ENCODE results near the gene PHGDH. TPM values are rescaled to one million over a fixed set of nuclear protein-coding genes. Genes with fewer than 3 reads are reported as not detected.

The PHGDH gene
- total and polyA plus RNA-seq, 2 experiments from 2014 or later: 257 to 298 TPM

DNA sequence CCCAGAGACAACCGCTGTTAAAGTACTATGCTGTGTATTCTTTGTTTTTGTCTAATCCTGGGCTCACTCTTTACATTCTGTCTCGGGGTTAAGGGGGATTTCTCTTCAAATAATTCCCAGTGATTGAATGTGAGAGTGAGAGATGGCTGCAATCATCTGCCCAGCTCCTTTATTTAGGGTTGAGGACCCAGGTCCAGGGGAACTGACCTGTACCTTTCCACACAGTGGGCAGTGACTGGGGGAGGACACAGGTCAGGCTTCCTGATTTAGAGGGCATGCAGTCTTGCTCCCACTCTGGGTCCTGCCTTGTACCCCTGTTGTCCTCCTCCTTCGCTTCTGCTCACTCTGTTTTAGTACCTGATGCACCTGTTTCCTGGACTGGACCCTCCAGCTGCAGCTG is 22.0 kb downstream of the PHGDH start:
- WGBS, 2 experiments (ENCODE audit: low coverage in 1 of 2, low lambda C conversion rate in 2 of 2, missing lambda C conversion rate in 2 of 2): 96 to 98% methylated on average over 3 of the region's 3 CpGs
- no peak for TF ChIP-seq EZH2phosphoT487 (IDR thresholded peaks at IDR 0.05; ENCODE audit: insufficient read depth, low read depth)
- H3K9me3 ChIP-seq (ENCODE audit: low read depth): no peaks in the 10 kb centered on the region
- no peak overlapping the region for H3K4me3 ChIP-seq
- no peak overlapping the region for H3K9ac ChIP-seq
- in situ Hi-C loops (cut with MboI): no loop called here
- no peaks in the 10 kb centered on the region for H3K4me1 ChIP-seq (ENCODE audit: insufficient read depth)
- H3K27ac ChIP-seq: no peak overlapping the region
- no peaks in the 10 kb centered on the region for H3F3A ChIP-seq (ENCODE audit: insufficient read depth)
- 0 out of 2 replicates have a peak, but pooled peaks cover 3% of the 10 kb centered on the region for H4K20me1 ChIP-seq (ENCODE audit: insufficient read depth)
- H3K27me3 ChIP-seq (replicated peaks; ENCODE audit: insufficient read depth): no peaks in the 10 kb centered on the region
- H3K36me3 ChIP-seq (ENCODE audit: low read depth): peaks cover 49% of the 10 kb centered on the region
- no peaks in the 10 kb centered on the region for H3K79me2 ChIP-seq (ENCODE audit: insufficient read depth)
- H2AFZ ChIP-seq: no peak overlapping the region
- no peak overlapping the region for H3K4me2 ChIP-seq (ENCODE audit: unreplicated experiment)
- H3K9me2 ChIP-seq (ENCODE audit: insufficient read depth): no peaks in the 10 kb centered on the region
- DNase-seq: no peak

DNA sequence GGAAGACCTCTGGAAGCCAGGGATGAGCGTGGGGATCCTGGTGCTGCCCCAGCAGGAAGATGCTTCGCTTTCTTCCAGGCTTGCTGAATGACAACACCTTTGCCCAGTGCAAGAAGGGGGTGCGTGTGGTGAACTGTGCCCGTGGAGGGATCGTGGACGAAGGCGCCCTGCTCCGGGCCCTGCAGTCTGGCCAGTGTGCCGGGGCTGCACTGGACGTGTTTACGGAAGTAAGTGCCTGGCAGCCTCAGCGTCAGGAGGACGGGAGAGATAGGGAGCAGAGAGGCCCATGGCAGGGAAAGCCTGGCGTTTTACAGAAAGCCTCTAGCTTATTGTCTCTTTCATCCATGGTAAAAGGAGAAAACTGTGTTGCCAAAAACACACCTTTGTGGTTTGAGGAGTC is 23.5 kb downstream of the PHGDH start:
- Histone ChIP-seq H3K9me3 (ENCODE audit: low read depth) (no peaks in the 10 kb centered on the region), H4K20me1 (ENCODE audit: insufficient read depth) (no peaks in the 10 kb centered on the region), H3K4me2 (ENCODE audit: unreplicated experiment) (no peak overlapping the region), H3K4me3 (no peak overlapping the region), H3K9me2 (ENCODE audit: insufficient read depth) (no peaks in the 10 kb centered on the region), H3K4me1 (ENCODE audit: insufficient read depth) (no peaks in the 10 kb centered on the region), H2AFZ (no peak overlapping the region), H3K9ac (no peak overlapping the region), H3F3A (ENCODE audit: insufficient read depth) (no peaks in the 10 kb centered on the region), H3K36me3 (ENCODE audit: low read depth) (peaks cover 54% of the 10 kb centered on the region), H3K27ac (no peak overlapping the region), H3K79me2 (ENCODE audit: insufficient read depth) (no peaks in the 10 kb centered on the region), H3K27me3 (replicated peaks; ENCODE audit: insufficient read depth) (no peaks in the 10 kb centered on the region)
- DNase-seq: no peak
- in situ Hi-C loops (cut with MboI): no loop called here
- no peak for TF ChIP-seq EZH2 (IDR thresholded peaks at IDR 0.05; ENCODE audit: insufficient read depth, poor library complexity, severe bottlenecking)
- TF ChIP-seq EZH2phosphoT487 (IDR thresholded peaks at IDR 0.05; ENCODE audit: insufficient read depth, low read depth): no peak
- WGBS, 2 experiments (ENCODE audit: low coverage in 1 of 2, low lambda C conversion rate in 2 of 2, missing lambda C conversion rate in 2 of 2): 97 to 98% methylated on average over 14 of the region's 14 CpGs

DNA sequence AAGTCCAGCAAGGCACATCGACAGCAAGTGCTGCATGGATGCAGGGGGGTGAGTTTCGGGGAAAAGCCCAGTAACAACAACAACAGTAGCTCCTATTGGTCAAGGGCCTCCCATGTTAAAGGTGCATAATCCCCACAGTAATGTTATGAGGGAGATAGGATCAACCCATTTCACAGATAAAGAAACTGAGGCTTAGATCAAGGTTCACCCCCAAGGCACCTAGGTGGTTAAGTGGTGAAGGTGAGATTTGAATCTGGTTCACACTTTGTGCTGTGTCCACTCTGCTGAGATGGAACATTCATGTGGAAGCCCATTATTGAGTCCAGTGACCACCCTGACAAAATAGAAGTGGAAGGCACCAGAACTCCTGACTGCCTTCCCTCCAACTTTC is 24.9 kb downstream of the PHGDH start:
- WGBS, 2 experiments (ENCODE audit: low coverage in 1 of 2, low lambda C conversion rate in 2 of 2, missing lambda C conversion rate in 2 of 2): 95 to 100% methylated on average over 2 of the region's 2 CpGs
- DNase-seq: no peak
- Histone ChIP-seq H3K4me2 (ENCODE audit: unreplicated experiment) (no peak overlapping the region), H3K79me2 (ENCODE audit: insufficient read depth) (no peaks in the 10 kb centered on the region), H3K9me2 (ENCODE audit: insufficient read depth) (no peaks in the 10 kb centered on the region), H4K20me1 (ENCODE audit: insufficient read depth) (no peaks in the 10 kb centered on the region), H3K36me3 (ENCODE audit: low read depth) (peaks cover 42% of the 10 kb centered on the region), H3K9me3 (ENCODE audit: low read depth) (no peaks in the 10 kb centered on the region), H2AFZ (no peak overlapping the region), H3F3A (ENCODE audit: insufficient read depth) (no peaks in the 10 kb centered on the region), H3K4me1 (ENCODE audit: insufficient read depth) (no peaks in the 10 kb centered on the region), H3K27ac (no peak overlapping the region), H3K9ac (no peak overlapping the region), H3K27me3 (replicated peaks; ENCODE audit: insufficient read depth) (no peaks in the 10 kb centered on the region), H3K4me3 (no peak overlapping the region)
- TF ChIP-seq EZH2 (IDR thresholded peaks at IDR 0.05; ENCODE audit: insufficient read depth, poor library complexity, severe bottlenecking) (no peak), EZH2phosphoT487 (IDR thresholded peaks at IDR 0.05; ENCODE audit: insufficient read depth, low read depth) (no peak)
- in situ Hi-C loops (cut with MboI): no loop called here

DNA sequence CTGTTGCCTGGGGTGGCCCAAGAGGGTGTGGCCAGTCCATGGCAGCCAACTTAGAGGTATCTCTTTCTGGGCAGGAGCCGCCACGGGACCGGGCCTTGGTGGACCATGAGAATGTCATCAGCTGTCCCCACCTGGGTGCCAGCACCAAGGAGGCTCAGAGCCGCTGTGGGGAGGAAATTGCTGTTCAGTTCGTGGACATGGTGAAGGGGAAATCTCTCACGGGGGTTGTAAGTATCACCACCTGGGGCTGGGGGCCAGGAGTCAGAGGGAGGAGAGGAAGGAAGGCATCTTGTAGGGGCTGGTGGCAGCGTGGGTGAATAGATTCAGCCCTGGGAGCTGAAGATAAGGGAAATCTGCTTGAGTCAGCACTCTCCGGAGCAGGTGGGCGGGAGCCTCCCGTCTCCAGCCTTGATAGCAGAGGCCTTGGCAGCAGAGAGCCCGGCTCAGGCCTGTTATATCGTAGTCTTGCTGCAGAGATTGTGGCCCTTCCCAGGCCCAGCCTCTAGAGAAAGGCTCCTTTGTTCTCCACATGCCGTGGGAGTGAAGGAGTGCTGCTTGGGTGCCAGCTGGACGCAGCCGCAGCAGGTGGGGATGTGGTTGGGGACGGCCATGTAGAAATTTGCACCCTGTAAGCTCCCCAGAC is 25.4 kb downstream of the PHGDH start:
- Histone ChIP-seq H3K27ac (no peak overlapping the region), H3K9me2 (ENCODE audit: insufficient read depth) (no peaks in the 10 kb centered on the region), H2AFZ (no peak overlapping the region), H3K4me3 (no peak overlapping the region), H3F3A (ENCODE audit: insufficient read depth) (no peaks in the 10 kb centered on the region), H3K4me2 (ENCODE audit: unreplicated experiment) (no peak overlapping the region), H4K20me1 (ENCODE audit: insufficient read depth) (no peaks in the 10 kb centered on the region), H3K36me3 (ENCODE audit: low read depth) (peaks cover 39% of the 10 kb centered on the region; the same call in 1 of the 2 replicates), H3K4me1 (ENCODE audit: insufficient read depth) (no peaks in the 10 kb centered on the region), H3K9ac (no peak overlapping the region), H3K79me2 (ENCODE audit: insufficient read depth) (no peaks in the 10 kb centered on the region), H3K27me3 (replicated peaks; ENCODE audit: insufficient read depth) (no peaks in the 10 kb centered on the region), H3K9me3 (ENCODE audit: low read depth) (no peaks in the 10 kb centered on the region)
- in situ Hi-C loops (cut with MboI): no loop called here
- TF ChIP-seq EZH2 (IDR thresholded peaks at IDR 0.05; ENCODE audit: insufficient read depth, poor library complexity, severe bottlenecking) (no peak), EZH2phosphoT487 (IDR thresholded peaks at IDR 0.05; ENCODE audit: insufficient read depth, low read depth) (no peak)
- WGBS, 2 experiments (ENCODE audit: low coverage in 1 of 2, low lambda C conversion rate in 2 of 2, missing lambda C conversion rate in 2 of 2): 92 to 93% methylated on average over 16 of the region's 16 CpGs
- DNase-seq: no peak

Data from GM23248 (cell line).